Measurements from ENCODE around the gene CD63.

The CD63 gene

GRCh38 chr12:55744340-55745030 is 15.7 kb upstream of the CD63 start:
- no peak for DNase-seq
- peak overlapping the region; percentile 86 to 89 for H3K4me3 Mint-ChIP-seq
- peak overlapping the region; percentile 59 to 77 for H3K27ac Mint-ChIP-seq
- no peaks in the 10 kb centered on the region for H3K27me3 Mint-ChIP-seq
- H3K4me1 Mint-ChIP-seq, result peaks cover 47% of the 10 kb centered on the region
- no peak for ATAC-seq
- no peaks in the 10 kb centered on the region for H3K9me3 Mint-ChIP-seq

- Mint-ChIP-seq H3K27me3 (no peaks in the 10 kb centered on the region), H3K4me1 (peaks cover 47% of the 10 kb centered on the region), H3K4me3 (peak overlapping the region; percentile 86 to 89), H3K9me3 (no peaks in the 10 kb centered on the region), H3K27ac (peak overlapping the region; percentile 59 to 77)
- ATAC-seq (peak; percentile 63), DNase-seq (peak; percentile 51 to 54)
Measured at GRCh38 chr12:55743406-55744339, 14.9 kb upstream of the CD63 start.

GRCh38 chr12:55742719-55743405 is 14.1 kb upstream of the CD63 start, which contains the start of gene GDF11:
GDF11 (plus strand) TSS chr12:55743122; CDS start chr12:55743317, 195 bp downstream.
- H3K27me3 Mint-ChIP-seq, result no peaks in the 10 kb centered on the region
- H3K4me3 Mint-ChIP-seq, result peak within 1 kb of the TSS; percentile 89 to 94
- H3K9me3 Mint-ChIP-seq, result no peaks in the 10 kb centered on the region
- DNase-seq, result peak; percentile 64 to 68
- H3K27ac Mint-ChIP-seq, result peak within 1 kb of the TSS; percentile 67 to 77
- peaks cover 54% of the 10 kb centered on the region for H3K4me1 Mint-ChIP-seq
- peak; percentile 60 for ATAC-seq

GRCh38 chr12:55741931-55742680 is 13.3 kb upstream of the CD63 start:
- Mint-ChIP-seq H3K4me1 (peaks cover 61% of the 10 kb centered on the region), H3K9me3 (no peaks in the 10 kb centered on the region), H3K4me3 (peak overlapping the region; percentile 81 to 94), H3K27ac (peak overlapping the region in 1 of 2 donors; percentile 67), H3K27me3 (no peaks in the 10 kb centered on the region)
- no peak for DNase-seq
- no peak for ATAC-seq

- DNase-seq (no peak), ATAC-seq (no peak)
- H3K27me3 Mint-ChIP-seq, result no peaks in the 10 kb centered on the region
- no peaks in the 10 kb centered on the region for H3K9me3 Mint-ChIP-seq
- H3K4me3 Mint-ChIP-seq, result peak overlapping the region in 1 of 2 donors; percentile 85
- no peak overlapping the region for H3K27ac Mint-ChIP-seq
- H3K4me1 Mint-ChIP-seq, result peaks cover 46% of the 10 kb centered on the region
Measured at GRCh38 chr12:55739025-55739378, 10.2 kb upstream of the CD63 start.

- peaks cover 44% of the 10 kb centered on the region for H3K4me1 Mint-ChIP-seq
- peak overlapping the region; percentile 81 to 85 for H3K4me3 Mint-ChIP-seq
- ATAC-seq (peak; percentile 90), DNase-seq (peak; percentile 79 to 84)
- H3K27ac Mint-ChIP-seq, result peak overlapping the region; percentile 23 to 56
- H3K9me3 Mint-ChIP-seq, result no peaks in the 10 kb centered on the region
- H3K27me3 Mint-ChIP-seq, result no peaks in the 10 kb centered on the region
Measured at GRCh38 chr12:55738123-55739024, 9.6 kb upstream of the CD63 start.

- no peaks in the 10 kb centered on the region for H3K9me3 Mint-ChIP-seq
Measured at GRCh38 chr12:55737581-55738122, 8.8 kb upstream of the CD63 start.

GRCh38 chr12:55736780-55737580 is 8.2 kb upstream of the CD63 start:
- Mint-ChIP-seq H3K4me3 (peak overlapping the region; percentile 81 to 85), H3K4me1 (peaks cover 43% of the 10 kb centered on the region), H3K27ac (peak overlapping the region in 1 of 2 donors; percentile 54), H3K9me3 (no peaks in the 10 kb centered on the region), H3K27me3 (no peaks in the 10 kb centered on the region)
- peak; percentile 58 for ATAC-seq
- DNase-seq, result peak; percentile 55 to 71

More at GRCh38 chr12:55737581-55738122, 8.8 kb upstream of the CD63 start:
- peak overlapping the region; percentile 81 to 85 for H3K4me3 Mint-ChIP-seq
- ATAC-seq, result peak; percentile 56
- H3K27me3 Mint-ChIP-seq, result no peaks in the 10 kb centered on the region
- H3K4me1 Mint-ChIP-seq, result peaks cover 43% of the 10 kb centered on the region
- no peak for DNase-seq
- H3K27ac Mint-ChIP-seq, result peak overlapping the region; percentile 55 to 56

- DNase-seq, result no peak
- Mint-ChIP-seq H3K9me3 (no peaks in the 10 kb centered on the region), H3K4me1 (peaks cover 37% of the 10 kb centered on the region), H3K4me3 (no peak overlapping the region), H3K27ac (no peak overlapping the region), H3K27me3 (no peaks in the 10 kb centered on the region)
- ATAC-seq, result no peak
Measured at GRCh38 chr12:55736076-55736475, 7.3 kb upstream of the CD63 start.

GRCh38 chr12:55734595-55734994 is 5.8 kb upstream of the CD63 start:
- no peak for DNase-seq
- no peak for ATAC-seq
- Mint-ChIP-seq H3K4me1 (peaks cover 48% of the 10 kb centered on the region), H3K27me3 (no peaks in the 10 kb centered on the region), H3K4me3 (no peak overlapping the region), H3K27ac (no peak overlapping the region), H3K9me3 (no peaks in the 10 kb centered on the region)

- ATAC-seq, result no peak
- Mint-ChIP-seq H3K4me3 (no peak overlapping the region), H3K27me3 (no peaks in the 10 kb centered on the region), H3K27ac (no peak overlapping the region), H3K9me3 (no peaks in the 10 kb centered on the region), H3K4me1 (peaks cover 50% of the 10 kb centered on the region)
- no peak for DNase-seq
Measured at GRCh38 chr12:55733858-55734257, 5.0 kb upstream of the CD63 start.

GRCh38 chr12:55733021-55733555 is 4.3 kb upstream of the CD63 start:
- no peaks in the 10 kb centered on the region for H3K9me3 Mint-ChIP-seq
- H3K4me3 Mint-ChIP-seq, result no peak overlapping the region
- peaks cover 46% of the 10 kb centered on the region for H3K4me1 Mint-ChIP-seq
- no peak for DNase-seq
- H3K27ac Mint-ChIP-seq, result peak overlapping the region in 1 of 2 donors; percentile 39
- H3K27me3 Mint-ChIP-seq, result no peaks in the 10 kb centered on the region
- no peak for ATAC-seq

- Mint-ChIP-seq H3K27me3 (no peaks in the 10 kb centered on the region), H3K4me3 (no peak overlapping the region), H3K27ac (no peak overlapping the region), H3K4me1 (peaks cover 46% of the 10 kb centered on the region), H3K9me3 (no peaks in the 10 kb centered on the region)
- DNase-seq (no peak), ATAC-seq (no peak)
Measured at GRCh38 chr12:55732288-55732687, 3.5 kb upstream of the CD63 start.
